Astrocyte of the cerebellum (primary cell): ENCODE measurements around the gene KIAA0513.

ENCODE experiments used
- DNase-seq: peaks from one replicate; pipeline ENCODE4 v3.0.0-alpha.2; 2011; ENCODE audit warnings: low read depth
- H3K4me3 ChIP-seq: 2 replicates; pipeline ENCODE4 v1.5.1; 2011; ENCODE audit warnings: mild to moderate bottlenecking, low read depth, low read length, moderate library complexity
- in situ Hi-C: cut with HindIII; loops from 2 replicates; pipeline ENCODE4 v1.10.0; 2017; ENCODE audit warnings: low sequenced_read_pairs
- TF ChIP-seq, protein P1 (sequence below): IDR thresholded peaks from 2 replicates; pipeline ENCODE4 v1.5.1; 2012; ENCODE audit warnings: low read length, low read depth, moderate library complexity, mild to moderate bottlenecking; ENCODE audit errors: missing control alignments

KIAA0513 gene

DNA sequence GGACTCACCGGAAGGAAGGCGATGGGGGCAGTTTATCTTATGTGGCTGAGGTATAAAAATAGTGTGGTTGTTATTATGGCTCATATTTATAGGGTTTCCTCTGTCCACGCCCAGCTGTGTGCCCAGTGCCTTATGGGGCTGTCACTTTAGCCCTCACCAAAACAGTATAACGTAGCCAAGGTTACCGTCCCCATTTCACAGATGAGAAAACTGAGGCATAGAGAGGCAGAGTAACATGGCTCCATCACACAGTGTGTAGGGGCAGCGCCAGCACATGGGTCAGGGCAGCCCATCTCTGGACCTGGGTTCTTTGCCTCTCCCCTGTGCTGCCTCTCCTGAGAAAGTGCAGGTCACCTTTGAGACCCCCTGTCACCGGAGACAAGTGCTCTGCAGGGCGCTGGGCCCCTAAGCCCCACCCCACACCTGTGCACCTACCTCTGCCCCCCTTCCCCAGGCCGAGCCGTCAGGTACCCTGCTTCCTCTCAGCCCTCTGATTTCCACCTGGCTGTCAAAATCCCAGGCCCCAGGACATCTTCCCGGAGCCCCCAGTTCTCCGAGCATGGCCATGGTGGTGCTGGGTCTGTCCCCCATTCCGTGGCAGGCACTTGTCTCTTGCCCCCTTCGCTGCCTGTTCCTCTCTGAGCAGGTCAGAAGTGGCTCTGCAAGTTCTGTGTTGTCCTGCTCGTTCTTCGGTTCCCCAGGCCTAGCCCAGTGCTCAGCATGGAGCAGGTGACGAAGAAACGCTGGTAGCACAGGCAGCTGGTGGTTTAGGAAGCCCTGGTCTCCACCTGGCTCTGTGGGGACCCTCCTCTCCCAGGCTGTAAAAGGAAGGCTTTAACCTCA, 7.2 kb downstream of the KIAA0513 start:
- no peak for DNase-seq
- H3K4me3 ChIP-seq: no peak overlapping the region
- in situ Hi-C loops: no loop called here
- TF ChIP-seq, protein P1, sequence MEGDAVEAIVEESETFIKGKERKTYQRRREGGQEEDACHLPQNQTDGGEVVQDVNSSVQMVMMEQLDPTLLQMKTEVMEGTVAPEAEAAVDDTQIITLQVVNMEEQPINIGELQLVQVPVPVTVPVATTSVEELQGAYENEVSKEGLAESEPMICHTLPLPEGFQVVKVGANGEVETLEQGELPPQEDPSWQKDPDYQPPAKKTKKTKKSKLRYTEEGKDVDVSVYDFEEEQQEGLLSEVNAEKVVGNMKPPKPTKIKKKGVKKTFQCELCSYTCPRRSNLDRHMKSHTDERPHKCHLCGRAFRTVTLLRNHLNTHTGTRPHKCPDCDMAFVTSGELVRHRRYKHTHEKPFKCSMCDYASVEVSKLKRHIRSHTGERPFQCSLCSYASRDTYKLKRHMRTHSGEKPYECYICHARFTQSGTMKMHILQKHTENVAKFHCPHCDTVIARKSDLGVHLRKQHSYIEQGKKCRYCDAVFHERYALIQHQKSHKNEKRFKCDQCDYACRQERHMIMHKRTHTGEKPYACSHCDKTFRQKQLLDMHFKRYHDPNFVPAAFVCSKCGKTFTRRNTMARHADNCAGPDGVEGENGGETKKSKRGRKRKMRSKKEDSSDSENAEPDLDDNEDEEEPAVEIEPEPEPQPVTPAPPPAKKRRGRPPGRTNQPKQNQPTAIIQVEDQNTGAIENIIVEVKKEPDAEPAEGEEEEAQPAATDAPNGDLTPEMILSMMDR: no peak

DNA sequence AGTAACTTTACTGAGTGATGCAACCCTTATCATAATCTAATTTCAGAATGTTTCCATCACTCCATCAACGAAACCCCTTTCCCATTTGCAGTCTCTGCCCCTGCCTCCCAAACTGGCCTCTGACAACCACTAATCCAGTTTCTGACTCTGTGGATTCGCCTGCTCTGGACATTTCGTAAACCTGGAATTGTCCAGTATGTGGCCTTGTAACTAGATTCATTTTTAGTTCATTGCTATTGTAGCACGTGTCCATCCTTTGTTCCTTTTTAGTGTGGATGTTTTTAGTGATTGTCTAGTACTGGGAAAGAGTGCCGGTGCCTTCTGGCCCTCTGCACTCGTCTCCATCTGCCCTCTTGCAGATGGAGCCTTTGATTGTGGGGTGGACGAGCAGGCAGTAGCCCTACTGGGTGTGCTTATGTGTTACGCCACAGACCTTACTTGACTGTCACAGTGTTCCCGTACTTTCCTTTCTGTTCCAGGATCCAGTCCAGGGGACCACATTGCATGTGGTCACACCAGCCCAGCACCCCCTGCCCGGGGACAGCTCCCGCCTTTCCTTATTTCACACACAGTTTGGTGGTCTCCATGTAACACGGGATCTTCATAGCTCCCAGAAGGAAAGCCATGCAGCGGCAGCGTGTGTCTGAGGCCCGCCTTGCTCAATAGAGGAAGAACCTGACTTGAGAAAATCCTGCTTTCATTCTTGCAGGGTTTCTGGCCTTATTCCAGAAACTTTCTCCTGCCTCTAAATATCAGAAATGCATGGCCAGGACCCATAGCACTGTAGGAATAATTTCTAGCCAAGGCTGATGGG, 8.8 kb downstream of the KIAA0513 start:
- H3K4me3 ChIP-seq: no peak overlapping the region
- TF ChIP-seq, protein P1: no peak
- no peak for DNase-seq
- in situ Hi-C loops: no loop called here

DNA sequence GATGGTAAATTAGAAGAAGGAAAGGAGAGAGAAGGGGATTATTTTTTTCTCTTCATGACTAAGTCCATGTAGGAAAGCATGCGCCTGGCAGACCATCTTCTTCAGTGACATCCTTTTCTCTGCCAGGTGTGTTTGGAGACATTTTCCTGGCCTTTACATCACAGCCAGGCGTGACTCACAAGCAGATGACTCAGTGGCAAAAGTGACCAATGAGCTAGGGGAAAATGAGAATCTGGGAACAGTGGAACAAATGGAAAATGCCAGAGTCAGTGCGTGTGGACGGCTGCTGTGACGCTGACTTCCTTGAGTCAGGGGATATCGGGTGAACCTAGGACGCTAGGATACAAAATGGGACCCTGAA, 9.4 kb downstream of the KIAA0513 start:
- TF ChIP-seq, protein P1: no peak
- peak; percentile 80 for DNase-seq
- in situ Hi-C loops: no loop called here

DNA sequence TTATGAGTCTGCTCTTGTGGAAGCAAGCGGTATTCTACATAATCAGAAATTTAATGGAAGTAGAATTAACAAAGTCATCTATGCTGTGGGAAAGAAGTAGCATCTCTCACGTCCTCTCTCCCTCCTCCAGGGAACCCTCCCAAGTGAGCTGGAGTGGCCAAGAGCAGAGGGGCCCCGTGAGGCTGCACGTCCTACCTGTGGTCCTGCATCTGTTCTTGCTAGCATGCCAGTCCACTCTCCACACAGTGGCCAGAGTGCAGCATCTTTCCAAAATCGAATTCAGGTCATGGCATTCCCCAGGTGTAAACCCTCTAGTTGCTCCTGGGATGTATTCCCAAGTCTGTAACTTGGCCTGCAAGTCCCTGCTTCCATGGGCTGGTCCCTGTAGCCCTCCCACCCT, 10.1 kb downstream of the KIAA0513 start:
- TF ChIP-seq, protein P1: no peak
- H3K4me3 ChIP-seq: no peak overlapping the region
- DNase-seq: no peak
- in situ Hi-C loops: no loop called here

More for the DNA sequence above, 9.4 kb downstream of the KIAA0513 start:
- no peak overlapping the region for H3K4me3 ChIP-seq

DNA sequence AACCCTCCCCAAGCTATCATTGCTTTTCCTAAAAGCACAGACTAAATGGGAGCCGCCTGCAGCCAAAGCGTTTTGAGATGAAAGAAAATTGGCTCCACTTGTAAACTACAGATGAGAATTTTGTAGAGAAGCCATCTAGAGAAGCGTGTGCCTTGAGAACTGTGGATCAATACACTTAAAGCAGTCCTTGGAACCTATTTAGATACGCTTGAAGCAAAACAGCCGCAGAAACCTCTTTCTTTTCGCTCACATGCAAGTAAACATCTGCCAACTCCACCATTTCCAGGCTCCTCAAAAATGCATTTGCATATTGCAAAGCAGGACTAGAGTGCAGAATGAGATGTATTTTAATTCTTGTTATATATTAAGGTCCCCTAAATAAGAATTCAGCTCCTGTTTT, 13.1 kb downstream of the KIAA0513 start:
- TF ChIP-seq, protein P1: no peak

DNA sequence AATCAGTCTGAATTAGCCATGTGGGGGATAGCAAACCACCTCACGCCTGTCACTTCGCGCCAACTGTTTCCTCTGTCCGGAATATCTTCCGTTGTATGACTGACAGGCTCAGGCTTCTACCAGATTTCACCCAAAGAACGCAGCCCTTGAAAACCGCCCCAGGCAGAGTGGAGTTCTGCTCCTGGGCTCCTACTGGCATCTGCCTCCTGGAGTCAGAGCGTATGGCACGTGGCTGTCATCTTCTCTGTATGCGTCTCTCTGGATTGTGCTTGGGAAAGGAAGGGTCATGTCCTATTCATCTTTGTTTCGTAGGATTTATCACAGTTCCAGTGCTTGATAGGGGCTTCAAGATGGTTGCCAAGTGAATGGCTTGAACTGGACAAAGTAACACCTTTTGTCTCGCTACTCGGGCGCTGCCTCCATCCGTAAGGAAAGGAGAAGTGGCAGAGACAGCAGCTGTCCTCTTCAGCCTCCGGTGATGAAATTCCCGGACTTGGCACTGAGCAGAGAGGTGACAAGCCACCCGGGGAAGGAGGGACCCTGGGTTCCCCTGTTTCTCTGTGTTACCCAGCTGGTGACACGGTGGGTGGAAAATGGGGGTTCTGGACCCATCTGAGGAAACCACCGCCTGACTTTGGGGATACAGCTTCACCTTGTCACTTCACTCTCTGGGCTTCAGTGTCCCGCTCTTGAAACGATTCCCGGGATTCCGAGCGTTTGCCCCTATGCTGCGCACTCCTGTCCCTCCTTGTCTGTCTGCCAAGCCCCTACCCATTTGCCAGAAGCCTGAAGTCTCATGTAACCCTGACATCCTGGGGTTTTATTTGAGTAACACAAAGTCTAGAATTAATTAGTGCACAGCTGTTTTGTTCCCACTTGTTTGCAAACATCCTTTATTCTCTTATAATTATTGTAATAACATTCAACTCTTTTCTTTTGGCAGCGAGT, 13.9 kb downstream of the KIAA0513 start:
- no peak for DNase-seq
- no peak overlapping the region for H3K4me3 ChIP-seq
- TF ChIP-seq, protein P1: no peak
- in situ Hi-C loops: no loop called here

More for the DNA sequence above, 13.1 kb downstream of the KIAA0513 start:
- in situ Hi-C loops: no loop called here
- DNase-seq: no peak
- no peak overlapping the region for H3K4me3 ChIP-seq
